Activated T-helper 17 cell treated with anti-CD3 and anti-CD28 coated beads, Interleukin-2, amount 50 U/mL, for 72 hours (primary cell): ENCODE data around the gene SMIM10L2A. TPM values are rescaled to one million over a fixed set of nuclear protein-coding genes. Genes with fewer than 3 reads are reported as not detected.
A peak's percentile ranks its signal among the peaks of the same experiment; 100 is the strongest.
"Not testable (repeated sequence)": the region's sequence is repeated elsewhere in the genome, so short reads cannot be mapped to it uniquely, and the experiment has no call there.

Experiments
- ATAC-seq: fragments of 150-1000 bp; cut with Tn5 transposase; replicated peaks from 2 replicates; pipeline ENCODE4 v1.10.0; 2021; ENCODE audit warnings: mild to moderate bottlenecking, moderate library complexity
- H3K27ac Mint-ChIP-seq: one replicate; pipeline ENCODE4 v1.8.0; 2022; ENCODE audit warnings: mixed read lengths
- H3K27me3 Mint-ChIP-seq: one replicate; pipeline ENCODE4 v1.8.0; 2022; ENCODE audit warnings: mixed read lengths
- H3K36me3 Mint-ChIP-seq: one replicate; pipeline ENCODE4 v1.8.0; 2022; ENCODE audit warnings: low read depth, mild to moderate bottlenecking, mixed read lengths
- H3K4me1 Mint-ChIP-seq: one replicate; pipeline ENCODE4 v1.8.0; 2022; ENCODE audit warnings: mixed read lengths
- H3K4me3 Mint-ChIP-seq: one replicate; pipeline ENCODE4 v1.8.0; 2022; ENCODE audit warnings: mild to moderate bottlenecking, mixed read lengths
- H3K9me3 Mint-ChIP-seq: one replicate; pipeline ENCODE4 v1.8.0; 2022; ENCODE audit warnings: mixed read lengths
- total RNA-seq, 2 donors: library from RNA; stranded (reverse); gene quantifications; one replicate each; pipeline ENCODE4 v1.2.3, GENCODE V29; 2022

SMIM10L2A gene
- total RNA-seq, 2 donors from 2014 or later = 0.06 to 0.82 TPM

GRCh38 chrX:135406428-135406827 is 15.3 kb upstream of the SMIM10L2A start:
- H3K36me3 Mint-ChIP-seq, H3K9me3 Mint-ChIP-seq, H3K4me1 Mint-ChIP-seq, H3K27ac Mint-ChIP-seq, H3K4me3 Mint-ChIP-seq, ATAC-seq, H3K27me3 Mint-ChIP-seq: not testable (repeated sequence)

GRCh38 chrX:135408794-135409193 is 12.9 kb upstream of the SMIM10L2A start:
- no peak overlapping the region for H3K4me3 Mint-ChIP-seq
- no peak overlapping the region for H3K27ac Mint-ChIP-seq
- H3K36me3 Mint-ChIP-seq = no peaks in the 10 kb centered on the region
- no peaks in the 10 kb centered on the region for H3K9me3 Mint-ChIP-seq
- ATAC-seq = no peak
- H3K4me1 Mint-ChIP-seq = no peaks in the 10 kb centered on the region
- no peaks in the 10 kb centered on the region for H3K27me3 Mint-ChIP-seq

- H3K9me3 Mint-ChIP-seq = no peaks in the 10 kb centered on the region
- no peaks in the 10 kb centered on the region for H3K4me1 Mint-ChIP-seq
- no peaks in the 10 kb centered on the region for H3K36me3 Mint-ChIP-seq
- no peak overlapping the region for H3K4me3 Mint-ChIP-seq
- H3K27ac Mint-ChIP-seq = no peak overlapping the region
- no peaks in the 10 kb centered on the region for H3K27me3 Mint-ChIP-seq
- no peak for ATAC-seq
Observed at GRCh38 chrX:135410861-135411627, 10.7 kb upstream of the SMIM10L2A start.

GRCh38 chrX:135411893-135412292 is 9.9 kb upstream of the SMIM10L2A start:
- no peak overlapping the region for H3K4me3 Mint-ChIP-seq
- H3K27ac Mint-ChIP-seq = no peak overlapping the region
- H3K9me3 Mint-ChIP-seq = no peaks in the 10 kb centered on the region
- H3K27me3 Mint-ChIP-seq = no peaks in the 10 kb centered on the region
- H3K4me1 Mint-ChIP-seq = no peaks in the 10 kb centered on the region
- no peaks in the 10 kb centered on the region for H3K36me3 Mint-ChIP-seq
- ATAC-seq = no peak

DNA sequence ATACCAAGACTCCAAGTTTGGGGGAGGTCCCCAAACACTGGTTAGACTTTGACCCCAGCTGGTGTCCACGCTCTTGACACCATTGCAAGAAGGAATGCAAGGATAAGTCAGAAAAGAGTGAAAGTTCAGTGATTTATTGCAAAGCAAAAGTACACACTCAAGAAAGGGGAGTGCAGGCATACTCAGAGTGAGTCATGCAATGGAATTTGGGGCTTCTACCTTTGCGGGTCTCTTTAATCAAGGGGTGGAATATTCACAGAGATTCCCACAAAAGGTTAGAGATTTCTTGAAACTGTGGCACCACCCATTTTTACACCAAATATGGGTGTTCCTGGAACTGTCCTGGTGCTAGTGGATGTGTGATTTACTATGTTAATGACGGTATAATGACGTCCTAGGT is 5.2 kb upstream of the SMIM10L2A start:
- Mint-ChIP-seq H3K4me1 (no peaks in the 10 kb centered on the region), H3K27me3 (no peaks in the 10 kb centered on the region), H3K36me3 (no peaks in the 10 kb centered on the region), H3K9me3 (no peaks in the 10 kb centered on the region), H3K4me3 (no peak overlapping the region), H3K27ac (no peak overlapping the region)
- ATAC-seq = no peak

DNA sequence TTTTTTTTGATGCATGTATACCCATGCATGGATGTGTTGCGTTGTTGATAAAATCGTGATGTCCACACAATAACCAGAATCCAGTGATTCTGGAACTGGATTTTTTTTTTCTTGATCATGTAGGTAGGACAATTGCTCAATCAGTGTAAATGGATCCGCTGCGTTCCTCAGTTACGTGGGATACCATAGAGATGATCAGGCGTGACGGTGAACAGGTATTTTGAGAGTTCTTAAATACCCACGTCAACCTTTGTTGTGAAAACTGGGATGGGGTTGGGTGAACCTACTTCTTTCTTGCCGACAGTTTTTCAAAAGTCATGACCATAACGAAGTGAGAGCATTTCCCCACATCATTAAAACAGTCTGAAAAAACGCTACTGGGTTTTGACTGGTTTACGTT is 913 bp upstream of the SMIM10L2A start:
- Mint-ChIP-seq H3K4me3 (peak overlapping the region; percentile 72), H3K9me3 (no peaks in the 10 kb centered on the region), H3K4me1 (peaks cover 3% of the 10 kb centered on the region), H3K27me3 (no peaks in the 10 kb centered on the region), H3K27ac (no peak overlapping the region), H3K36me3 (no peaks in the 10 kb centered on the region)
- no peak for ATAC-seq

- H3K27me3 Mint-ChIP-seq = no peaks in the 10 kb centered on the region
- H3K36me3 Mint-ChIP-seq = no peaks in the 10 kb centered on the region
- peak; percentile 92 for ATAC-seq
- H3K4me3 Mint-ChIP-seq = peak overlapping the region; percentile 72
- H3K27ac Mint-ChIP-seq = no peak overlapping the region
- H3K4me1 Mint-ChIP-seq = peaks cover 3% of the 10 kb centered on the region
- no peaks in the 10 kb centered on the region for H3K9me3 Mint-ChIP-seq
Observed at GRCh38 chrX:135421537-135421931, 210 bp upstream of the SMIM10L2A start.

GRCh38 chrX:135422810-135423168 is 1.0 kb downstream of the SMIM10L2A start:
- H3K27ac Mint-ChIP-seq, H3K36me3 Mint-ChIP-seq, H3K27me3 Mint-ChIP-seq, H3K9me3 Mint-ChIP-seq, H3K4me1 Mint-ChIP-seq, ATAC-seq: not testable (repeated sequence)
- H3K4me3 Mint-ChIP-seq = peak overlapping the region; percentile 44

DNA sequence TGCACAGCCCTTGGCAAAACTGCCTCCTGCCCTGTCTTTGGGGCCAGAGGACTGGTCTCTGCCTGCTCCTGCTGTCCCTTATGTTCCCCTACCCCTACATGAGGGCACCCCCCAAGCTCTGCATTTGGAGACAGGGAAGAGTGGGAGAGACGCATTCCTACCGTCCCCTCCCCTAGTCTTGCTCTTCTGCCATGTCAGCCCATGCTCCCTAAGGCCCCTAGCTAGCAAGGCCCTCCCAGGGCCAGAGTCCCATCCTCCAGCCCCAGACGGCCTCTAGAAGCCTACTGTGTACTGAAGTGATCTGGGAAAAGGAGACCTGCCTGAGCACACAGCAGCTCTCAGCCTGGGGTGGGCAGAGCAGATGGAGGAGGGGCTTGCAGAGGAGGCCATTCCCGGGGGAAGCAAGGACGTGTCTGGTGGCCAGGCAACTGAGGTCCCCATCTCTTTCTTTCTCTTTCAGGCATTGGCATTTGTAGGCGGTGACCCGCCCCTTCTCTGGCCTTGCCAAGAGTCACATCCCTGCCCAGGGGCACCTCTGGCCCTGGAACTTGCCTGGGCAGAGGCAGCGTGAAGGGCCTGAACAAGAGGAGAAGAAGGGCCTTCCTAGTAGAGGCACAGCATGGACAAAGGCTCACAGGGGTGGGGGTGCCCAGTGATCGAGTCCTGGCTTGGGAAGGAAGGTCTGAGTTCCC is 1.6 kb downstream of the SMIM10L2A start:
- H3K36me3 Mint-ChIP-seq, ATAC-seq, H3K27me3 Mint-ChIP-seq, H3K27ac Mint-ChIP-seq, H3K4me1 Mint-ChIP-seq, H3K9me3 Mint-ChIP-seq: not testable (repeated sequence)
- H3K4me3 Mint-ChIP-seq = peak overlapping the region; percentile 44

DNA sequence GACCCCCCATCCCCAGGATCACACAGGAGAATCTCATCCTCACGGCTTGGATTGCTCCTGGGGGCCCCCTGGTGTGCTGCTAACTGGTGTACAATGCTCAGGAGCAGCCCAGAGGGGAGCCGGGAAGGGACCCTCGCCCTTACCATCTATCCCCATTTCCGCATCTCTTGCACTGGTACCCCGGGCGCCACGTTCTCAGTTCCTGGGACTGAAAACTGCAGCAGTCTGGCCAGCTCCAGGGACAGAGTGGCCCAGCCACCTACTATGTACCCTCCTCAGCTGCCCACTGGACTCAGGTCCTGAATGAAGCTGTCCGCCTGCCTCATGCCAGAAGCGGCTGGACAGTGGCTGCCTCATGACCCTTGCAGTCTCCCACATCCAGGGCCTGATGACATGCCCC is 2.7 kb downstream of the SMIM10L2A start:
- H3K36me3 Mint-ChIP-seq = no peaks in the 10 kb centered on the region
- no peaks in the 10 kb centered on the region for H3K27me3 Mint-ChIP-seq
- H3K27ac Mint-ChIP-seq = no peak overlapping the region
- no peak overlapping the region for H3K4me3 Mint-ChIP-seq
- ATAC-seq = no peak
- no peaks in the 10 kb centered on the region for H3K9me3 Mint-ChIP-seq
- peaks cover 3% of the 10 kb centered on the region for H3K4me1 Mint-ChIP-seq

GRCh38 chrX:135425026-135425965 is 3.6 kb downstream of the SMIM10L2A start:
- Mint-ChIP-seq H3K4me3 (no peak overlapping the region), H3K4me1 (peaks cover 3% of the 10 kb centered on the region), H3K27me3 (no peaks in the 10 kb centered on the region), H3K9me3 (no peaks in the 10 kb centered on the region), H3K36me3 (no peaks in the 10 kb centered on the region), H3K27ac (no peak overlapping the region)
- ATAC-seq = no peak

GRCh38 chrX:135429429-135429828 is 7.7 kb downstream of the SMIM10L2A start:
- H3K27me3 Mint-ChIP-seq = no peaks in the 10 kb centered on the region
- ATAC-seq = peak; percentile 58
- H3K27ac Mint-ChIP-seq = no peak overlapping the region
- H3K9me3 Mint-ChIP-seq = peaks cover 3% of the 10 kb centered on the region
- H3K4me1 Mint-ChIP-seq = no peaks in the 10 kb centered on the region
- no peaks in the 10 kb centered on the region for H3K36me3 Mint-ChIP-seq
- H3K4me3 Mint-ChIP-seq = no peak overlapping the region

GRCh38 chrX:135431886-135432285 is 10.1 kb downstream of the SMIM10L2A start:
- H3K27me3 Mint-ChIP-seq = no peaks in the 10 kb centered on the region
- no peaks in the 10 kb centered on the region for H3K4me1 Mint-ChIP-seq
- peak; percentile 57 for ATAC-seq
- H3K36me3 Mint-ChIP-seq = no peaks in the 10 kb centered on the region
- no peak overlapping the region for H3K4me3 Mint-ChIP-seq
- H3K9me3 Mint-ChIP-seq = peaks cover 3% of the 10 kb centered on the region
- H3K27ac Mint-ChIP-seq = no peak overlapping the region

DNA sequence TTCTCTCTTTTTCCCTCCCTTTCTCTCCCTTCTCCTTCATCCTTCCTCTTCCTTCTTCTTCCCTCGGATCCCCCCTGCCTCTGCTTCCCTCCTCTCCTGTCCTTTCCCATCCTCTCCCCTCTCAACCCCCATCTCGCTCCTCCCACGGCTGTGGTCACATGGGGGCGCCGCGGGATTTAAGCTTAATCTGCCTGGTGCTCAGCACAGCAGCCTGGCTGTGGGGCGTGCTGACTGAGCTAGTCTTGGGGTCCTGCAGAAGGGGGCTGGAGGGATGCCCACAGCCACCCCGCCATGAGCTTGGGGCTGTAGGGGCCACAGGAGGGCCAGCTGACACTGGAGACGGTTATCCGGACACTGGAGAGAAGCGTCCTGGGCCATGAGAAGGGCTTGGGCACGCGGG is 10.7 kb downstream of the SMIM10L2A start:
- H3K36me3 Mint-ChIP-seq = no peaks in the 10 kb centered on the region
- H3K4me1 Mint-ChIP-seq = no peaks in the 10 kb centered on the region
- no peak for ATAC-seq
- peaks cover 3% of the 10 kb centered on the region for H3K9me3 Mint-ChIP-seq
- H3K27ac Mint-ChIP-seq = no peak overlapping the region
- no peak overlapping the region for H3K4me3 Mint-ChIP-seq
- H3K27me3 Mint-ChIP-seq = no peaks in the 10 kb centered on the region
